ENCODE data around the gene RBM10. TPM values are rescaled to one million over a fixed set of nuclear protein-coding genes. Genes with fewer than 3 reads are reported as not detected.

The RBM10 gene
- total and polyA plus RNA-seq, 2 donors (not counting 1 experiment from before 2014, with no cell fraction given) = 14.9 to 50.0 TPM

GRCh38 chrX:47209508-47210238 lies 64.7 kb downstream of the RBM10 start:
- H3K27me3 ChIP-seq (ENCODE audit: control insufficient read depth, insufficient read depth, low read length) = no peaks in the 10 kb centered on the region
- no peaks in the 10 kb centered on the region for H3K9me3 ChIP-seq (ENCODE audit: control insufficient read depth, insufficient read depth, low read depth, low read length)
- H3K36me3 ChIP-seq (ENCODE audit: control insufficient read depth, insufficient read depth, low read length) = peaks cover 50% of the 10 kb centered on the region
- no peak overlapping the region for H3K4me3 ChIP-seq (replicated peaks in 1 of 4; ENCODE audit: control extremely low read depth in 1 of 4, insufficient read depth in 1 of 4, low read depth in 3 of 4, low read length in 4 of 4)
- TF ChIP-seq CTCF (conservative IDR thresholded peaks at IDR 0.05 in 1 of 2, IDR thresholded peaks at IDR 0.05 in 1 of 2; ENCODE audit: low read depth in 1 of 2, low read length in 2 of 2) (no peak), EZH2 (IDR thresholded peaks at IDR 0.05; ENCODE audit: low read length, missing control alignments) (no peak)
- DNase-seq (ENCODE audit: low read depth in 2 of 2) = no peak
- no peak overlapping the region for H2AFZ ChIP-seq (ENCODE audit: low read length)
- H3K27ac ChIP-seq (ENCODE audit: insufficient read depth, low read length) = no peak overlapping the region
- no peak overlapping the region for H3K4me2 ChIP-seq (ENCODE audit: extremely low read depth, insufficient read depth, low read length)
- no peaks in the 10 kb centered on the region for H4K20me1 ChIP-seq (ENCODE audit: control insufficient read depth, extremely low read depth, insufficient read depth, low read length)
- H3K4me1 ChIP-seq (ENCODE audit: control insufficient read depth, extremely low read depth, insufficient read depth, low read length) = no peaks in the 10 kb centered on the region
- H3K9ac ChIP-seq (ENCODE audit: insufficient read depth, low read length) = no peak overlapping the region
- H3K79me2 ChIP-seq (ENCODE audit: control insufficient read depth, insufficient read depth, low read length) = no peaks in the 10 kb centered on the region

- Histone ChIP-seq H3K4me3 (replicated peaks in 1 of 4; ENCODE audit: control extremely low read depth in 1 of 4, insufficient read depth in 1 of 4, low read depth in 3 of 4, low read length in 4 of 4) (no peak overlapping the region), H3K4me1 (ENCODE audit: control insufficient read depth, extremely low read depth, insufficient read depth, low read length) (no peaks in the 10 kb centered on the region), H3K27me3 (ENCODE audit: control insufficient read depth, insufficient read depth, low read length) (no peaks in the 10 kb centered on the region), H3K79me2 (ENCODE audit: control insufficient read depth, insufficient read depth, low read length) (no peaks in the 10 kb centered on the region), H3K27ac (ENCODE audit: insufficient read depth, low read length) (no peak overlapping the region), H2AFZ (ENCODE audit: low read length) (no peak overlapping the region), H3K4me2 (ENCODE audit: extremely low read depth, insufficient read depth, low read length) (no peak overlapping the region), H4K20me1 (ENCODE audit: control insufficient read depth, extremely low read depth, insufficient read depth, low read length) (no peaks in the 10 kb centered on the region), H3K9me3 (ENCODE audit: control insufficient read depth, insufficient read depth, low read depth, low read length) (no peaks in the 10 kb centered on the region), H3K36me3 (ENCODE audit: control insufficient read depth, insufficient read depth, low read length) (peaks cover 52% of the 10 kb centered on the region), H3K9ac (ENCODE audit: insufficient read depth, low read length) (no peak overlapping the region)
- DNase-seq (ENCODE audit: low read depth in 2 of 2) = no peak
- TF ChIP-seq EZH2 (IDR thresholded peaks at IDR 0.05; ENCODE audit: low read length, missing control alignments) (no peak), CTCF (conservative IDR thresholded peaks at IDR 0.05 in 1 of 2, IDR thresholded peaks at IDR 0.05 in 1 of 2; ENCODE audit: low read depth in 1 of 2, low read length in 2 of 2) (no peak)
These were observed 65.8 kb downstream of the RBM10 start for GRCh38 chrX:47210661-47211425.

Data from fibroblast of lung (primary cell).